Activated CD8-positive, alpha-beta T cell treated with anti-CD3 and anti-CD28 coated beads for 36 hours (primary cell): Measurements from ENCODE around the gene POMP. TPM values are rescaled to one million over a fixed set of nuclear protein-coding genes. Genes with fewer than 3 reads are reported as not detected.
"Not testable (repeated sequence)": the region's sequence is repeated elsewhere in the genome, so short reads cannot be mapped to it uniquely, and the experiment has no call there.

Experiments used
- ATAC-seq: fragments of 200-7000 bp; cut with Tn5 transposase; one replicate; pipeline ENCODE4 v1.10.0; 2021; ENCODE audit warnings: mild to moderate bottlenecking, moderate library complexity
- CTCF ChIA-PET: fragments of 350-600 bp; sonication (Branson Sonifier 250); formaldehyde crosslinking; loops from one replicate; lab custom pipeline; 2021; ENCODE audit warnings: antibody characterized with exemption; lab: Charles Lee
- POLR2A ChIA-PET: fragments of 350-600 bp; sonication (Branson Sonifier 250); formaldehyde crosslinking; loops from one replicate; lab custom pipeline; 2021; ENCODE audit warnings: antibody characterized with exemption; lab: Charles Lee
- DNase-seq: peaks from one replicate; pipeline ENCODE4 v3.0.0-alpha.2; 2020
- H3K27ac Mint-ChIP-seq: one replicate; pipeline ENCODE4 v1.8.0; 2021; ENCODE audit warnings: mild to moderate bottlenecking, mixed read lengths
- H3K27me3 Mint-ChIP-seq: one replicate; pipeline ENCODE4 v1.8.0; 2021; ENCODE audit warnings: mixed read lengths
- H3K36me3 Mint-ChIP-seq: one replicate; pipeline ENCODE4 v1.8.0; 2021; ENCODE audit warnings: low read depth, mixed read lengths
- H3K4me1 Mint-ChIP-seq: one replicate; pipeline ENCODE4 v1.8.0; 2021; ENCODE audit warnings: low read depth, mixed read lengths
- H3K4me3 Mint-ChIP-seq: one replicate; pipeline ENCODE4 v1.8.0; 2021; ENCODE audit warnings: mild to moderate bottlenecking, moderate library complexity, mixed read lengths
- H3K9me3 Mint-ChIP-seq: one replicate; pipeline ENCODE4 v1.8.0; 2021; ENCODE audit warnings: mixed read lengths
- intact Hi-C: fragments of 100-400 bp; cut with micrococcal nuclease; formaldehyde crosslinking; loops from one replicate; pipeline ENCODE4 v1.10.0; 2022
- total RNA-seq, 2 experiments: library from RNA; stranded (reverse); gene quantifications; one replicate each; pipeline ENCODE4 v1.2.3, GENCODE V29; 2021
- TF ChIP-seq, protein P1 (sequence below): fragments of 200-600 bp; IDR thresholded peaks from one replicate; pipeline ENCODE4 v1.8.0; 2022; ENCODE audit warnings: antibody characterized with exemption, mild to moderate bottlenecking

Gene POMP
- total RNA-seq, 2 experiments from 2014 or later: 106 to 116 TPM

DNA sequence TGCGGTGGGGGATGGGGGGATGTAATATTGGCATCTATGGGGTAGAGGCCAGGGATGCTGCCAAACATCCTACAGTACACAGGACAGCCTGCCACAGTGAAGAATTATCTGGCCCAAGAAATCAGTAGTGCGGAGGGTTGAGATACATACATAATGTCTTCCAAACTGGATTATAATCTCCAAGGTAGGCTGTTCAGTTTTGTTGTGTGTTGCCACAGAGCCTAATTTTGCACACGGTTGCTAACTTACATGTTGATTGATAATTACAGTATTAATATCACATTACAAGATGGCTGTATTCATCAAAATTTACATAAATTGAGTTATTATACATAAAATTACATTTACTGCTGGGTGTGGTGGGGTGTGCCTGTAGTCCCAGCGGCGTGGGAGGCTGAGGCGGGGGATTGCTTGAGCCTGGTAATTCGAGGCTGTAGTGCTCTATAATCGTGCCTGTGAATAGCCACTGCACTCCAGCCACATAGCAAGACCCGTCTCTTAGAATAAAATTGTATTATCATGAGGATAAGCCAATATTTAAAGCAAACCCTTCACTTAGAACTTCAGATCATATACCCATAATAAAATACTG is 8.1 kb downstream of the POMP start:
- peaks cover 72% of the 10 kb centered on the region for H3K36me3 Mint-ChIP-seq
- TF ChIP-seq, protein P1, sequence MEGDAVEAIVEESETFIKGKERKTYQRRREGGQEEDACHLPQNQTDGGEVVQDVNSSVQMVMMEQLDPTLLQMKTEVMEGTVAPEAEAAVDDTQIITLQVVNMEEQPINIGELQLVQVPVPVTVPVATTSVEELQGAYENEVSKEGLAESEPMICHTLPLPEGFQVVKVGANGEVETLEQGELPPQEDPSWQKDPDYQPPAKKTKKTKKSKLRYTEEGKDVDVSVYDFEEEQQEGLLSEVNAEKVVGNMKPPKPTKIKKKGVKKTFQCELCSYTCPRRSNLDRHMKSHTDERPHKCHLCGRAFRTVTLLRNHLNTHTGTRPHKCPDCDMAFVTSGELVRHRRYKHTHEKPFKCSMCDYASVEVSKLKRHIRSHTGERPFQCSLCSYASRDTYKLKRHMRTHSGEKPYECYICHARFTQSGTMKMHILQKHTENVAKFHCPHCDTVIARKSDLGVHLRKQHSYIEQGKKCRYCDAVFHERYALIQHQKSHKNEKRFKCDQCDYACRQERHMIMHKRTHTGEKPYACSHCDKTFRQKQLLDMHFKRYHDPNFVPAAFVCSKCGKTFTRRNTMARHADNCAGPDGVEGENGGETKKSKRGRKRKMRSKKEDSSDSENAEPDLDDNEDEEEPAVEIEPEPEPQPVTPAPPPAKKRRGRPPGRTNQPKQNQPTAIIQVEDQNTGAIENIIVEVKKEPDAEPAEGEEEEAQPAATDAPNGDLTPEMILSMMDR: no peak
- DNase-seq (no peak), ATAC-seq (no peak)
- intact Hi-C loops: no loop called here
- ChIA-PET POLR2A (no interaction called here), CTCF (no interaction called here)
- H3K27me3 Mint-ChIP-seq: no peaks in the 10 kb centered on the region
- peaks cover 36% of the 10 kb centered on the region for H3K4me1 Mint-ChIP-seq
- H3K9me3 Mint-ChIP-seq: no peaks in the 10 kb centered on the region
- H3K27ac Mint-ChIP-seq: peak overlapping the region; percentile 49
- H3K4me3 Mint-ChIP-seq: no peak overlapping the region

DNA sequence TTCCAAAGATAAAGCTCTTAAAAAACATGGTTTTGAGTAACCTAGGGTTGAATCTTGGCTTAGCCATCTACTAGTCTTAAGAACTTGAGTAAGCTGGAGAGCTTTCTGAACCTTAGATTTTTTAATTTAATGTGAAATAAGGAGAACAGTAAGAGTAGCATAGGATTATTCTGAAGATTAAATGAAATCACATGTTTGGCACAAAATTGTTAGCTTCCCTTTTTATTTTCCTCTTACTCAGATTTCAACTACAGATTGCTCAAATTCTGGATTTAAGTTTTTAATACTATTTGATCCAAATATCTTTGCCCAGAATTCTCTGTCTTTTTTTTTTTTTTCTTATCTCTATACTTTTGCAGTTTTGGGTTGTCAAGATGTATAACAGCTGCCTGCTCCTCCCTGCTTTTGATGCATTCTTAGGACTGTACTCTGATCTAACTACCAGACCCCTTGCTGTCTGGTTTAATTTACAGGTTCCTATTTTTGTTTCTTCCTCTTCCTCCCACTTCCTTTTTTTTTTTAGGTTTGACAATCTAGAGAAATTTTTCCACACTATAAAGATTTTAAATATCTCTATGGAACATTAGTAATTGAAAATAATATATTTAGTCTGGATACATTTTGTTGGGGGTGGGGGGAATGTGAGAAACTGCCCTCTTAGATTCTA is 12.3 kb downstream of the POMP start:
- TF ChIP-seq, protein P1: no peak
- H3K27me3 Mint-ChIP-seq: no peaks in the 10 kb centered on the region
- peaks cover 65% of the 10 kb centered on the region for H3K36me3 Mint-ChIP-seq
- POLR2A ChIA-PET: interaction anchor here (0.7 kb wide), 1 partner anchor 379 kb away, joined by 3 read pairs; no protein-coding TSS in a partner anchor
- H3K4me3 Mint-ChIP-seq: no peak overlapping the region
- ATAC-seq: no peak
- no peak for DNase-seq
- peak overlapping the region; percentile 4 for H3K27ac Mint-ChIP-seq
- CTCF ChIA-PET: interaction anchor here (0.8 kb wide), 1 partner anchor 9 kb away, joined by 4 read pairs; no protein-coding TSS in a partner anchor
- no peaks in the 10 kb centered on the region for H3K9me3 Mint-ChIP-seq
- H3K4me1 Mint-ChIP-seq: peaks cover 18% of the 10 kb centered on the region
- intact Hi-C loops: no loop called here

DNA sequence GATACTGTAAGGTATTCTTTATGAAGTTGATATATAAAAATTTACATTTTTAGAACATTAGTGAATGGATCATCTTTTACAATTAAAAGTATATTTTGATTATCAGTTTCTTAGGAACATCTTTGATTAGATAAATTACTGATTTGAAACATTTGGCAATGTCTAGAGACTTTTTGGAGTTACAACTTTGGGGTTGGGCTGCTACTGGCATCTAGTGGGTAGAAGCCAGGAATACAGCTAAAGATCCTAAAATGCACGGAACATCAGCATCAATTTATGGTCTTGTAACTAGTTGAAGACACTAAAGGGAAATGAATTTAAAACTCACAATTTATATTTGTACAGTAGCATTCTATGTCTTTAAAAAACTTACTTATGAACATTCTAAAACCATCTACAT is 19.9 kb downstream of the POMP start:
- intact Hi-C loops: no loop called here
- TF ChIP-seq, protein P1: no peak

DNA sequence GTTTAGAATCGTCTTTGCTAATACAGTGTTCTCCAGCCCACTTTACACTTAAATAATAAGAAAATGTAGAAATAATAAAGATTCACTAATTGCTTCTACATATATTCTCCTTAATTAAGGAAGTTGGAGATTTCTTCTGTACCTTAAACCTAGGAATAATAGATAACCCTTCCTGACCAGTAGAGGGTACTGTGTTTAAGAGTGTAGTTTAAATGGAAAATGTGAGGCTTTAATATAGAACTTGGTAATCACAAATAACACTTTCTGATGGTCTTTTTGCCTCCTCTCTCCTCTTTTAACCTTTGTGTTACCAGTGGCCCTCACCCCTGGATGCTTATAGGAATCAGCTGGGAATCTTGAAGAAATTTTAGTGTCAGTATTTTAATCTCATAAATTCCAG is 20.7 kb downstream of the POMP start:
- no peak for DNase-seq
- Mint-ChIP-seq H3K36me3 (peaks cover 18% of the 10 kb centered on the region), H3K27me3 (no peaks in the 10 kb centered on the region), H3K4me1 (no peaks in the 10 kb centered on the region), H3K9me3 (no peaks in the 10 kb centered on the region), H3K27ac (peak overlapping the region; percentile 66), H3K4me3 (no peak overlapping the region)
- POLR2A ChIA-PET: no interaction called here
- CTCF ChIA-PET: interaction anchor here (1.4 kb wide), 1 partner anchor 9 kb away, joined by 4 read pairs; no protein-coding TSS in a partner anchor
- intact Hi-C loops: loop anchor here (10.0 kb wide), 1 partner anchor 115 kb away; no protein-coding TSS in a partner anchor
- no peak for ATAC-seq
- TF ChIP-seq, protein P1: no peak

More for the DNA sequence above, 19.9 kb downstream of the POMP start:
- peaks cover 26% of the 10 kb centered on the region for H3K36me3 Mint-ChIP-seq
- ATAC-seq: no peak
- H3K27me3 Mint-ChIP-seq: no peaks in the 10 kb centered on the region
- ChIA-PET POLR2A (no interaction called here), CTCF (no interaction called here)
- no peaks in the 10 kb centered on the region for H3K9me3 Mint-ChIP-seq
- no peak overlapping the region for H3K4me3 Mint-ChIP-seq
- no peak overlapping the region for H3K27ac Mint-ChIP-seq
- no peak for DNase-seq
- H3K4me1 Mint-ChIP-seq: peaks cover 2% of the 10 kb centered on the region

DNA sequence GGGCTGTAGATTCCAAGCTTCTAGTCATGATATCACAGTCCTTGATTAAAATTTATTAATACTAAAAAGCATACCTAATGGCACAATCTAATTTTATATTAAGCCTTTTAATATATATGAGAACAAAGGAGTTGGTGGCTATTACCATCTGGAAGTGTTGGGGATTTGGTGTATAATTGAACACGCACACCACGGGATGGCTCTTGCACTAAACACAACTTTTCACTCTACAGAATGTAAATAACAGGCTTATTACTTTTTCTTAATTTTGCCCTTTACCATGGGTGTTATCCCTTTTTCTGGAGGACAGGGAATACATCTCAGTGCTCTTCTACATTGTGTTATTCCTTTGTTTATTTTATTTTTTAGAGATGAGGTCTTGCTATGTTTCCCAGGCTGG is 21.6 kb downstream of the POMP start:
- CTCF ChIA-PET: interaction anchor here (1.4 kb wide), 1 partner anchor 10 kb away, joined by 4 read pairs; no protein-coding TSS in a partner anchor
- POLR2A ChIA-PET: no interaction called here
- Mint-ChIP-seq H3K4me3 (no peak overlapping the region), H3K4me1 (no peaks in the 10 kb centered on the region), H3K9me3 (no peaks in the 10 kb centered on the region), H3K36me3 (peaks cover 14% of the 10 kb centered on the region), H3K27me3 (no peaks in the 10 kb centered on the region), H3K27ac (no peak overlapping the region)
- TF ChIP-seq, protein P1: no peak
- intact Hi-C loops: loop anchor here (10.0 kb wide), 1 partner anchor 114 kb away; no protein-coding TSS in a partner anchor
- DNase-seq: no peak
- ATAC-seq: no peak

DNA sequence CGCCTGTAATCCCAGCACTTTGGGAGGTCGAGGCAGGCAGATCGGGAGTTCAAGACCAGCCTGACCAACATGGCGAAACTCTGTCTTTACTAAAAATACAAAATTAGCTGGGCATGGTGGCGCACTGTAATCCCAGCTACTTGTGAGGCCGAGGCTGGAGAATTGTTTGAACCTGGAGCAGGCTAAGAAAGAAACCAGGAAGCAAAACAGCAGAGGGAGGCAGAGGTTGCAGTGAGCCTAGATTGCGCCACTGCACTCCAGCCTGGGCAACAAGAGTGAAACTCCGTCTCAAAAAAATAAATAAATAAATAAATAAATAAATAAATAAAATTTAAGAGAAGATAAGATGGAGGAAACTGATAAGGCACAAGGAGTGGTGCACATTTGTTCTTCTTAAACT is 24.2 kb downstream of the POMP start:
- DNase-seq, CTCF ChIA-PET, H3K4me1 Mint-ChIP-seq, H3K36me3 Mint-ChIP-seq, ATAC-seq, H3K27ac Mint-ChIP-seq, POLR2A ChIA-PET, H3K4me3 Mint-ChIP-seq, H3K9me3 Mint-ChIP-seq, H3K27me3 Mint-ChIP-seq: not testable (repeated sequence)
- intact Hi-C loops: loop anchor here (10.0 kb wide), 1 partner anchor 112 kb away; no protein-coding TSS in a partner anchor
